GM23338 (cell line): ENCODE measurements around the gene CASP6. TPM values are rescaled to one million over a fixed set of nuclear protein-coding genes. Genes with fewer than 3 reads are reported as not detected.

Experiments used
- ATAC-seq: fragments of 200-7000 bp; cut with Tn5 transposase; 3 replicates; pipeline ENCODE4 v1.9.1; 2020
- DNase-seq: peaks from one replicate; pipeline ENCODE4 v3.0.0-alpha.2; 2015; ENCODE audit warnings: low spot score
- H2AFZ ChIP-seq: fragments of 200-600 bp; sonication (generic); 2 replicates; pipeline ENCODE4 v1.8.0; 2016; ENCODE audit warnings: antibody characterized with exemption, mild to moderate bottlenecking, moderate library complexity
- H3F3A ChIP-seq: fragments of 200-600 bp; sonication (generic); replicated peaks from 2 replicates; pipeline ENCODE4 v1.8.0; 2017; ENCODE audit warnings: antibody characterized with exemption, mixed run types, low read depth
- H3K27ac ChIP-seq: fragments of 200-600 bp; sonication (generic); 2 replicates; pipeline ENCODE4 v1.6.1; 2016; ENCODE audit warnings: low read depth
- H3K27me3 ChIP-seq: fragments of 200-600 bp; sonication (generic); 2 replicates; pipeline ENCODE4 v1.8.0; 2016; ENCODE audit warnings: mild to moderate bottlenecking, mixed run types, moderate library complexity; ENCODE audit not compliant: insufficient read depth
- H3K36me3 ChIP-seq: fragments of 200-600 bp; sonication (generic); 2 replicates; pipeline ENCODE4 v1.8.0; 2016; ENCODE audit warnings: mild to moderate bottlenecking; ENCODE audit not compliant: insufficient read depth
- H3K4me1 ChIP-seq: fragments of 200-600 bp; sonication (generic); 2 replicates; pipeline ENCODE4 v1.8.0; 2016; ENCODE audit warnings: mild to moderate bottlenecking, moderate library complexity; ENCODE audit not compliant: insufficient read depth
- H3K4me2 ChIP-seq: fragments of 200-600 bp; sonication (generic); 2 replicates; pipeline ENCODE4 v1.7.1; 2017; ENCODE audit warnings: mixed run types
- H3K4me3 ChIP-seq: fragments of 200-600 bp; sonication (generic); 2 replicates; pipeline ENCODE4 v1.6.1; 2016; ENCODE audit warnings: mixed run types
- H3K79me2 ChIP-seq: fragments of 200-600 bp; sonication (generic); replicated peaks from 2 replicates; pipeline ENCODE4 v1.8.0; 2017; ENCODE audit warnings: mild to moderate bottlenecking; ENCODE audit not compliant: insufficient read depth
- H3K9me2 ChIP-seq: fragments of 200-600 bp; sonication (generic); 2 replicates; pipeline ENCODE4 v1.8.0; 2017; ENCODE audit not compliant: insufficient read depth
- H4K20me1 ChIP-seq: fragments of 200-600 bp; sonication (generic); replicated peaks from 2 replicates; pipeline ENCODE4 v1.8.0; 2017; ENCODE audit warnings: mild to moderate bottlenecking; ENCODE audit not compliant: insufficient read depth
- H3K27ac Mint-ChIP-seq: 2 replicates; pipeline ENCODE4 v1.8.0; 2020; ENCODE audit warnings: inconsistent platforms, mild to moderate bottlenecking, moderate library complexity, mixed read lengths
- H3K27me3 Mint-ChIP-seq: 3 replicates; pipeline ENCODE4 v1.8.0; 2022; ENCODE audit warnings: low read depth, mild to moderate bottlenecking, moderate library complexity, mixed read lengths, inconsistent platforms; ENCODE audit not compliant: insufficient read depth, poor library complexity
- H3K36me3 Mint-ChIP-seq: 3 replicates; pipeline ENCODE4 v1.8.0; 2021; ENCODE audit warnings: low read depth, mild to moderate bottlenecking, inconsistent platforms, moderate library complexity, mixed read lengths
- H3K4me1 Mint-ChIP-seq: 3 replicates; pipeline ENCODE4 v1.8.0; 2020; ENCODE audit warnings: mild to moderate bottlenecking, inconsistent platforms, mixed read lengths
- H3K4me3 Mint-ChIP-seq: 3 replicates; pipeline ENCODE4 v1.8.0; 2021; ENCODE audit warnings: moderate library complexity, mild to moderate bottlenecking, inconsistent platforms, mixed read lengths
- H3K9me3 Mint-ChIP-seq: 3 replicates; pipeline ENCODE4 v1.8.0; 2020; ENCODE audit warnings: moderate library complexity, mild to moderate bottlenecking, inconsistent platforms, mixed read lengths
- EZH2 ChIP-seq: fragments of 200-600 bp; sonication (generic); IDR thresholded peaks from one replicate; pipeline ENCODE4 v1.8.0; 2017; ENCODE audit warnings: antibody characterized with exemption, mild to moderate bottlenecking, low read depth; ENCODE audit not compliant: unreplicated experiment
- EZH2phosphoT487 ChIP-seq: fragments of 200-600 bp; sonication (generic); IDR thresholded peaks from one replicate; pipeline ENCODE4 v1.8.1; 2018; ENCODE audit warnings: antibody characterized with exemption; ENCODE audit not compliant: unreplicated experiment
- JUNB ChIP-seq: IDR thresholded peaks from one replicate; pipeline ENCODE4 v1.6.1; 2016; ENCODE audit warnings: antibody characterized with exemption; ENCODE audit not compliant: unreplicated experiment
- ZNF331 ChIP-seq: fragments of 250-450 bp; sonication (Bioruptor Pico); IDR thresholded peaks from 2 replicates; pipeline ENCODE4 v1.5.0; 2020; ENCODE audit warnings: low read depth, mild to moderate bottlenecking, moderate library complexity
- polyA plus RNA-seq: library from polyadenylated mRNA; unstranded; fragments of >200 nt; fragmentation: Nextera tagmentation; extraction: Ambion mirVana; gene quantifications from 2 replicates; pipeline ENCODE4 v1.2.1, GENCODE V29; 2016
- total RNA-seq: library from RNA; depleted of rRNA; stranded (reverse); fragments of >200 nt; shearing (Covaris generic); gene quantifications from 2 replicates; pipeline ENCODE4 v1.2.3, GENCODE V29; 2014
- TF ChIP-seq, protein P1 (sequence below): fragments of 250-450 bp; sonication (Bioruptor Pico); IDR thresholded peaks from 2 replicates; pipeline ENCODE4 v1.5.0; 2020; ENCODE audit warnings: mild to moderate bottlenecking, moderate library complexity

CASP6 gene
- total and polyA plus RNA-seq, 2 experiments from 2014 or later = 30.5 to 35.4 TPM

DNA sequence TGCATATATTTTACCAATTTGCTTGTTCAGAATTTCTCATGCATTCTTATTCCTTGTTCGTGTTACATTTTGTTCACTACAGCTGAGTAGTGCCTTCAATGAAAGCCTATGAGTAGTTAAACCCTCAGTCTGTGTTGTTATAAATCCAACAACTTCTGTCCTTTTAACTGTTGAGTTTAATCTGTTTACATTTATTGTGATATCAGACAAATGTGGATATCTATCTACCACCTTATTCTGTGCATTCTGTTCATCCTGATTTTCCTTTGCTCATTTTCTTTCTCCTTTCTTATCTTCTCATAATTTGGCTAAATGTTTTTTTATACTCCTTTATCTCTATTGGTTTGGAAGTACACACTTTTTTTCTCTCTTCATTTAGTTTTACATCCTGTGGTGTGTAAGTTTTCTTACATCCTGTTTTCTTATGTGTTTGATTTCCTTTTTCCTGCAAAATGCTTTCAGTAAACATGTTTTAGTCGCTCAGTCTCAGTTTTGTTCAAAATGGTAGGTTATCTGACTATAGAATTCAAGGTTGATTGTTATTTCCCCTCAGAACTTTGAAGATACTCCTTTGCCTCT is 54.2 kb downstream of the CASP6 start:
- no peaks in the 10 kb centered on the region for H3F3A ChIP-seq
- H3K4me3 Mint-ChIP-seq = no peak overlapping the region
- H3K9me2 ChIP-seq = no peaks in the 10 kb centered on the region
- ATAC-seq (no peak), DNase-seq (no peak)
- peaks cover under 1% of the 10 kb centered on the region for H3K27me3 Mint-ChIP-seq
- no peak overlapping the region for H2AFZ ChIP-seq
- H3K36me3 ChIP-seq = no peaks in the 10 kb centered on the region
- no peak for TF ChIP-seq ZNF331 (CRISPR knock-in tag)
- no peak overlapping the region for H3K4me2 ChIP-seq
- H3K4me3 ChIP-seq = no peak overlapping the region
- H3K4me1 ChIP-seq = no peaks in the 10 kb centered on the region
- H3K27me3 ChIP-seq = no peaks in the 10 kb centered on the region
- peaks cover 5% of the 10 kb centered on the region; the same call in 2 of the 3 replicates for H3K9me3 Mint-ChIP-seq
- H4K20me1 ChIP-seq = no peaks in the 10 kb centered on the region
- H3K27ac ChIP-seq = no peak overlapping the region
- H3K4me1 Mint-ChIP-seq = no peaks in the 10 kb centered on the region
- peaks cover 5% of the 10 kb centered on the region for H3K36me3 Mint-ChIP-seq
- no peak overlapping the region for H3K27ac Mint-ChIP-seq
- H3K79me2 ChIP-seq = no peaks in the 10 kb centered on the region

GRCh38 chr4:109648266-109648996 is 54.8 kb downstream of the CASP6 start:
- Mint-ChIP-seq H3K27me3 (no peaks in the 10 kb centered on the region), H3K9me3 (peaks cover 5% of the 10 kb centered on the region; the same call in 2 of the 3 replicates), H3K4me1 (no peaks in the 10 kb centered on the region), H3K27ac (no peak overlapping the region), H3K4me3 (no peak overlapping the region), H3K36me3 (peaks cover 5% of the 10 kb centered on the region)
- H3K36me3 ChIP-seq = no peaks in the 10 kb centered on the region
- TF ChIP-seq, protein P1, sequence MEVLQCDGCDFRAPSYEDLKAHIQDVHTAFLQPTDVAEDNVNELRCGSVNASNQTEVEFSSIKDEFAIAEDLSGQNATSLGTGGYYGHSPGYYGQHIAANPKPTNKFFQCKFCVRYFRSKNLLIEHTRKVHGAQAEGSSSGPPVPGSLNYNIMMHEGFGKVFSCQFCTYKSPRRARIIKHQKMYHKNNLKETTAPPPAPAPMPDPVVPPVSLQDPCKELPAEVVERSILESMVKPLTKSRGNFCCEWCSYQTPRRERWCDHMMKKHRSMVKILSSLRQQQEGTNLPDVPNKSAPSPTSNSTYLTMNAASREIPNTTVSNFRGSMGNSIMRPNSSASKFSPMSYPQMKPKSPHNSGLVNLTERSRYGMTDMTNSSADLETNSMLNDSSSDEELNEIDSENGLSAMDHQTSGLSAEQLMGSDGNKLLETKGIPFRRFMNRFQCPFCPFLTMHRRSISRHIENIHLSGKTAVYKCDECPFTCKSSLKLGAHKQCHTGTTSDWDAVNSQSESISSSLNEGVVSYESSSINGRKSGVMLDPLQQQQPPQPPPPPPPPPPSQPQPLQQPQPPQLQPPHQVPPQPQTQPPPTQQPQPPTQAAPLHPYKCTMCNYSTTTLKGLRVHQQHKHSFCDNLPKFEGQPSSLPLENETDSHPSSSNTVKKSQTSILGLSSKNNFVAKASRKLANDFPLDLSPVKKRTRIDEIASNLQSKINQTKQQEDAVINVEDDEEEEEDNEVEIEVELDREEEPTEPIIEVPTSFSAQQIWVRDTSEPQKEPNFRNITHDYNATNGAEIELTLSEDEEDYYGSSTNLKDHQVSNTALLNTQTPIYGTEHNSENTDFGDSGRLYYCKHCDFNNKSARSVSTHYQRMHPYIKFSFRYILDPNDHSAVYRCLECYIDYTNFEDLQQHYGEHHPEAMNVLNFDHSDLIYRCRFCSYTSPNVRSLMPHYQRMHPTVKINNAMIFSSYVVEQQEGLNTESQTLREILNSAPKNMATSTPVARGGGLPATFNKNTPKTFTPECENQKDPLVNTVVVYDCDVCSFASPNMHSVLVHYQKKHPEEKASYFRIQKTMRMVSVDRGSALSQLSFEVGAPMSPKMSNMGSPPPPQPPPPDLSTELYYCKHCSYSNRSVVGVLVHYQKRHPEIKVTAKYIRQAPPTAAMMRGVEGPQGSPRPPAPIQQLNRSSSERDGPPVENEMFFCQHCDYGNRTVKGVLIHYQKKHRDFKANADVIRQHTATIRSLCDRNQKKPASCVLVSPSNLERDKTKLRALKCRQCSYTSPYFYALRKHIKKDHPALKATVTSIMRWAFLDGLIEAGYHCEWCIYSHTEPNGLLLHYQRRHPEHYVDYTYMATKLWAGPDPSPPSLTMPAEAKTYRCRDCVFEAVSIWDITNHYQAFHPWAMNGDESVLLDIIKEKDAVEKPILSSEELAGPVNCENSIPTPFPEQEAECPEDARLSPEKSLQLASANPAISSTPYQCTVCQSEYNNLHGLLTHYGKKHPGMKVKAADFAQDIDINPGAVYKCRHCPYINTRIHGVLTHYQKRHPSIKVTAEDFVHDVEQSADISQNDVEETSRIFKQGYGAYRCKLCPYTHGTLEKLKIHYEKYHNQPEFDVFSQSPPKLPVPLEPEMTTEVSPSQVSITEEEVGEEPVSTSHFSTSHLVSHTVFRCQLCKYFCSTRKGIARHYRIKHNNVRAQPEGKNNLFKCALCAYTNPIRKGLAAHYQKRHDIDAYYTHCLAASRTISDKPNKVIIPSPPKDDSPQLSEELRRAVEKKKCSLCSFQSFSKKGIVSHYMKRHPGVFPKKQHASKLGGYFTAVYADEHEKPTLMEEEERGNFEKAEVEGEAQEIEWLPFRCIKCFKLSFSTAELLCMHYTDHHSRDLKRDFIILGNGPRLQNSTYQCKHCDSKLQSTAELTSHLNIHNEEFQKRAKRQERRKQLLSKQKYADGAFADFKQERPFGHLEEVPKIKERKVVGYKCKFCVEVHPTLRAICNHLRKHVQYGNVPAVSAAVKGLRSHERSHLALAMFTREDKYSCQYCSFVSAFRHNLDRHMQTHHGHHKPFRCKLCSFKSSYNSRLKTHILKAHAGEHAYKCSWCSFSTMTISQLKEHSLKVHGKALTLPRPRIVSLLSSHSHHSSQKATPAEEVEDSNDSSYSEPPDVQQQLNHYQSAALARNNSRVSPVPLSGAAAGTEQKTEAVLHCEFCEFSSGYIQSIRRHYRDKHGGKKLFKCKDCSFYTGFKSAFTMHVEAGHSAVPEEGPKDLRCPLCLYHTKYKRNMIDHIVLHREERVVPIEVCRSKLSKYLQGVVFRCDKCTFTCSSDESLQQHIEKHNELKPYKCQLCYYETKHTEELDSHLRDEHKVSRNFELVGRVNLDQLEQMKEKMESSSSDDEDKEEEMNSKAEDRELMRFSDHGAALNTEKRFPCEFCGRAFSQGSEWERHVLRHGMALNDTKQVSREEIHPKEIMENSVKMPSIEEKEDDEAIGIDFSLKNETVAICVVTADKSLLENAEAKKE = no peak
- TF ChIP-seq JUNB (no peak), EZH2phosphoT487 (no peak), EZH2 (no peak)
- no peaks in the 10 kb centered on the region for H3K4me1 ChIP-seq
- H3K79me2 ChIP-seq = no peaks in the 10 kb centered on the region
- DNase-seq = no peak
- H3K27ac ChIP-seq = no peak overlapping the region
- H3K9me2 ChIP-seq = no peaks in the 10 kb centered on the region
- no peak overlapping the region for H3K4me2 ChIP-seq
- H3F3A ChIP-seq = no peaks in the 10 kb centered on the region
- H3K4me3 ChIP-seq = no peak overlapping the region
- H2AFZ ChIP-seq = no peak overlapping the region
- no peaks in the 10 kb centered on the region for H3K27me3 ChIP-seq
- H4K20me1 ChIP-seq = no peaks in the 10 kb centered on the region
- no peak for ATAC-seq
